Fibroblast of lung (primary cell): ENCODE data around the gene KCNK5.

Source experiments
- CTCF ChIP-seq, 2 donors: IDR thresholded peaks in 1 of 2; conservative IDR thresholded peaks in 1 of 2; 1 replicate in 1 of 2; 2 replicates in 1 of 2; pipeline ENCODE4 v1.5.1; 2011 to 2012; ENCODE audit warnings: low read length in 2 of 2, control low read depth in 1 of 2, inconsistent platforms in 1 of 2, low read depth in 1 of 2, mild to moderate bottlenecking in 1 of 2
- EZH2 ChIP-seq: IDR thresholded peaks from 2 replicates; pipeline ENCODE4 v1.5.1; 2012; ENCODE audit warnings: low read length, control low read depth, mild to moderate bottlenecking; ENCODE audit errors: missing control alignments

GRCh38 chr6:39157511-39157910 lies 71.8 kb downstream of the KCNK5 start:
- TF ChIP-seq EZH2 = no peak
- no peak for TF ChIP-seq CTCF (conservative IDR thresholded peaks at IDR 0.05 in 1 of 2, IDR thresholded peaks at IDR 0.05 in 1 of 2; ENCODE audit: low read depth in 1 of 2, low read length in 2 of 2)
